Right lobe of liver (tissue), 6 donors: ENCODE results near the gene BRPF3. TPM values are rescaled to one million over a fixed set of nuclear protein-coding genes. Genes with fewer than 3 reads are reported as not detected.

Experiments used
- ATAC-seq, 4 donors: fragments of 200-7000 bp; cut with Tn5 transposase; one replicate each; pipeline ENCODE4 v1.9.1; 2020; ENCODE audit warnings: mild to moderate bottlenecking in 4 of 4, moderate library complexity in 4 of 4
- DNase-seq, 3 donors: peaks; one replicate each; pipeline ENCODE4 v3.0.0-alpha.2; 2020
- H3K27ac ChIP-seq, 3 donors: fragments of 200-600 bp; one replicate each; pipeline ENCODE4 v1.8.0; 2022
- H3K27me3 ChIP-seq, 2 donors: fragments of 200-600 bp; one replicate each; pipeline ENCODE4 v1.8.0; 2022
- H3K36me3 ChIP-seq, 4 donors: fragments of 200-600 bp; sonication (generic) in 1 of 4; one replicate each; pipeline versions ENCODE4 v1.5.1 to v1.8.0; 2017 to 2022; ENCODE audit warnings: control low read depth in 1 of 4
- H3K4me1 ChIP-seq, 4 donors: fragments of 200-600 bp; sonication (generic) in 1 of 4; one replicate each; pipeline versions ENCODE4 v1.5.1 to v1.8.0; 2017 to 2022; ENCODE audit warnings: control low read depth in 1 of 4
- H3K4me3 ChIP-seq, 3 donors: fragments of 200-600 bp; one replicate each; pipeline ENCODE4 v1.8.0; 2022
- H3K9me3 ChIP-seq, 4 donors: fragments of 200-600 bp; sonication (generic) in 1 of 4; one replicate each; pipeline versions ENCODE4 v1.5.1 to v1.8.0; 2017 to 2022; ENCODE audit warnings: control low read depth in 1 of 4
- POLR2A ChIP-seq: fragments of 450-650 bp; IDR thresholded peaks from one replicate; pipeline ENCODE4 v1.6.1; 2017; ENCODE audit warnings: antibody characterized with exemption, mild to moderate bottlenecking
- WGBS: methylation state at CpG from one replicate; pipeline ENCODE4 v1.1.6; 2018; ENCODE audit warnings: low coverage, low lambda C conversion rate; ENCODE audit not compliant: insufficient coverage; ENCODE audit errors: missing lambda C conversion rate; 5-methylcytosine and 5-hydroxymethylcytosine counted together
- intact Hi-C, 2 donors: fragments of 100-400 bp; cut with DNase I; formaldehyde crosslinking; loops; one replicate each; pipeline versions ENCODE4 v1.11.2 to v1.14.1; 2022
- total RNA-seq, 6 experiments: library from RNA; depleted of rRNA in 2 of 6; stranded (reverse); fragments of >200 nt in 2 of 6; fragmentation: NEBNext Ultra II Directional in 3 of 6; extraction: Animal tissue kit (Norgen Biotek cat#: 25700) in 3 of 6; gene quantifications; one replicate each; pipeline versions ENCODE4 v1.1.0 to v1.2.4, GENCODE V29; 2016 to 2023
- TF ChIP-seq, protein P1 (sequence below), 4 donors: fragments of 200-600 bp in 3 of 4; fragments of 450-650 bp in 1 of 4; IDR thresholded peaks; one replicate each; pipeline versions ENCODE4 v1.5.1 to v1.8.0; 2016 to 2022; ENCODE audit warnings: antibody characterized with exemption in 4 of 4, mild to moderate bottlenecking in 2 of 4
- donor health status: DM: no; HTN: yes; CAD: no.
- donor health status: DM: no; HTN: no; CAD: no.
- donor health status: DM: no; HTN: no; CAD: no.
- donor health status: DM: no; HTN: yes; CAD: no.
- donor health status: DM: no; HTN: yes; CAD: no.

BRPF3 gene
- total RNA-seq, 6 experiments from 2014 or later: 14.2 to 20.8 (median 18.6) TPM

- H3K27me3 ChIP-seq: no peaks in the 10 kb centered on the region
- H3K27ac ChIP-seq: no peak overlapping the region
- H3K9me3 ChIP-seq: no peaks in the 10 kb centered on the region
- ATAC-seq: no peak
- no peak overlapping the region for H3K4me3 ChIP-seq
- TF ChIP-seq, protein P1, sequence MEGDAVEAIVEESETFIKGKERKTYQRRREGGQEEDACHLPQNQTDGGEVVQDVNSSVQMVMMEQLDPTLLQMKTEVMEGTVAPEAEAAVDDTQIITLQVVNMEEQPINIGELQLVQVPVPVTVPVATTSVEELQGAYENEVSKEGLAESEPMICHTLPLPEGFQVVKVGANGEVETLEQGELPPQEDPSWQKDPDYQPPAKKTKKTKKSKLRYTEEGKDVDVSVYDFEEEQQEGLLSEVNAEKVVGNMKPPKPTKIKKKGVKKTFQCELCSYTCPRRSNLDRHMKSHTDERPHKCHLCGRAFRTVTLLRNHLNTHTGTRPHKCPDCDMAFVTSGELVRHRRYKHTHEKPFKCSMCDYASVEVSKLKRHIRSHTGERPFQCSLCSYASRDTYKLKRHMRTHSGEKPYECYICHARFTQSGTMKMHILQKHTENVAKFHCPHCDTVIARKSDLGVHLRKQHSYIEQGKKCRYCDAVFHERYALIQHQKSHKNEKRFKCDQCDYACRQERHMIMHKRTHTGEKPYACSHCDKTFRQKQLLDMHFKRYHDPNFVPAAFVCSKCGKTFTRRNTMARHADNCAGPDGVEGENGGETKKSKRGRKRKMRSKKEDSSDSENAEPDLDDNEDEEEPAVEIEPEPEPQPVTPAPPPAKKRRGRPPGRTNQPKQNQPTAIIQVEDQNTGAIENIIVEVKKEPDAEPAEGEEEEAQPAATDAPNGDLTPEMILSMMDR (IDR thresholded peaks at IDR 0.05): no peak
- TF ChIP-seq POLR2A: no peak
- H3K4me1 ChIP-seq: no peaks in the 10 kb centered on the region
- H3K36me3 ChIP-seq: no peaks in the 10 kb centered on the region
- no peak for DNase-seq
- intact Hi-C loops: no loop called here
Observed at GRCh38 chr6:36184311-36184710, 12.2 kb upstream of the BRPF3 start.

DNA sequence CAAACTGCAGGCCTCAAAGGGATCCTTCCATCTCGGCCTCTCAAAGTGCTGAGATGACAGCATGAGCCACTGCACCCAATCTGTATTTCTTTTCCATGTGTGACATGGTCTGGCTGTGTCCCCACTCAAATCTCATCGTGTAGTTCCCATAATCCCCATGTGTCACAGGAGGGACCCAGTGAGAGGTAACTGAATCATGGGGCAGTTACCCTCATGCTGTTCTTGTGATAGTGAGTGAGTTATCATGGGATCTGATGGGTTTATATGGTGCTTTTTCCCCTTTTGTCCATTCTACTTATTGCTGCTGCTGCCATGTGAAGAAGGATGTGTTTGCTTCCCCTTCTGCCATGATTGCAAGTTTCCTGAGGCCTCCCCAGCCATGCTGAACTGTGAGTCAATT is 10.3 kb upstream of the BRPF3 start:
- no peak overlapping the region for H3K4me3 ChIP-seq
- TF ChIP-seq POLR2A: no peak
- TF ChIP-seq, protein P1 (IDR thresholded peaks at IDR 0.05): no peak
- DNase-seq: no peak
- H3K4me1 ChIP-seq: no peaks in the 10 kb centered on the region
- no peaks in the 10 kb centered on the region for H3K27me3 ChIP-seq
- no peak for ATAC-seq
- H3K27ac ChIP-seq: no peak overlapping the region
- WGBS: 92% methylated on average over 2 of the region's 2 CpGs
- no peaks in the 10 kb centered on the region for H3K36me3 ChIP-seq
- intact Hi-C loops: no loop called here
- no peaks in the 10 kb centered on the region for H3K9me3 ChIP-seq

GRCh38 chr6:36187446-36187845 is 9.1 kb upstream of the BRPF3 start:
- H3K9me3 ChIP-seq: no peaks in the 10 kb centered on the region
- no peak for TF ChIP-seq POLR2A
- TF ChIP-seq, protein P1 (IDR thresholded peaks at IDR 0.05): no peak
- H3K27ac ChIP-seq: no peak overlapping the region
- no peak overlapping the region for H3K4me3 ChIP-seq
- intact Hi-C loops: no loop called here
- 47% methylated on average over 2 of the region's 2 CpGs for WGBS
- H3K27me3 ChIP-seq: no peaks in the 10 kb centered on the region
- no peaks in the 10 kb centered on the region for H3K36me3 ChIP-seq
- no peak for DNase-seq
- no peaks in the 10 kb centered on the region for H3K4me1 ChIP-seq
- ATAC-seq: no peak

DNA sequence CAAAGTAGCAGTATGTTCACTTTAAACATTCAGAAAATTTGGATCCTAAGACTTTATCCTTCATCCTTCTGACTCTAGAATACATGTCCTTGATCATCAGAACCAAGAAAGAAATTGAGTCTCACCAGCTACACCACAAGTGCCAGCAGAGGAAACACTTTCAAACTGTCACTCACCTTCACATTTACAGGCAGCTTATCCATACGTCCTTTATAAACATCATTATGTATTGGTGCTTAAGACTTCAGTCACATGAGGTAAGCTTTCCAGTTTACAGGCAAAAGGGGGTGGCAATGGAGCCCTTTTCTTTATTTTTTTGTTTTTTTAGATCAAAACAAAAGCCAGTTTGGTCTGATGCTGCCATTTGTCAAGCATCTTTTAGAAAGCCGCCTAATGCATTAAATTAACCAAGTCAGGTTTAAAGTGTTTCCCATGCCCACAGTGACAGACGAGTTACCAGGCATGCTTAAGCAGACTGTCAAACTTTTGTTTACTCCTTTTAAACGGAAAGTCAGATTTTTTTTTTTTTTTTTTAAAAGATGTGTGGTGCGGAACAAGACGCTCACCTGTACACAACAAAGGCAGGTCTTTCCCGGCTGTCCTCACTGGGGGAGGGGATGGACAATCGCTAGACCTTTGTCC is 952 bp upstream of the BRPF3 start:
- ATAC-seq (peak in 3 of 4 donors; percentile 34 to 53 (median 40)), DNase-seq (no peak)
- peak overlapping the region; percentile 91 to 94 (median 92) for H3K27ac ChIP-seq
- H3K36me3 ChIP-seq: peaks cover 0 to under 1% (median 0%) of the 10 kb centered on the region in 4 donors
- H3K9me3 ChIP-seq: no peaks in the 10 kb centered on the region
- intact Hi-C loops: no loop called here
- peaks cover 0 to 6% (median 0%) of the 10 kb centered on the region in 4 donors for H3K4me1 ChIP-seq
- TF ChIP-seq, protein P1 (IDR thresholded peaks at IDR 0.05): no peak
- TF ChIP-seq POLR2A: no peak
- H3K4me3 ChIP-seq: peak overlapping the region; percentile 52 to 63 (median 61)
- no peaks in the 10 kb centered on the region for H3K27me3 ChIP-seq
- WGBS: 10% methylated on average over 8 of the region's 8 CpGs
